Measurements from ENCODE around the gene SP8.

The SP8 gene

DNA sequence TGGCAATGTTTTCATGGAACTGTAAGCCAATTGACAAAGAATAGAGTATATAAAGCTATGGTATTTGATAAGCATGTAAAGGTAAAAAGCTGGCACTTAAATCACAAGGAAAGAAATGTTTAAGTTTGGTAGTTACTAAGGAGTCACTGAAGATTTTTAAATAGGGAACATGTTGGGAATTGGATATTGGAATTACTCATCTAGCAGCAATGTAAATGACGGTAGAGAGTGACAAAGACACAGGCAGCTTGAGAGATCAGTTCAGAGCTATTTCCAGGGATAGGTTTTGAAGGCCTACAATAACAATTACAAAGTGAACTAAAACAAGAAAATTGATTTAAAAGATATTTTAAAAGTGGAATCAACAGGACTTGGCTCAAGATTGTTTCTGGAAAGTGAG lies 36.8 kb downstream of the SP8 start:
- DNase-seq (ENCODE audit: low spot score) = no peak

DNA sequence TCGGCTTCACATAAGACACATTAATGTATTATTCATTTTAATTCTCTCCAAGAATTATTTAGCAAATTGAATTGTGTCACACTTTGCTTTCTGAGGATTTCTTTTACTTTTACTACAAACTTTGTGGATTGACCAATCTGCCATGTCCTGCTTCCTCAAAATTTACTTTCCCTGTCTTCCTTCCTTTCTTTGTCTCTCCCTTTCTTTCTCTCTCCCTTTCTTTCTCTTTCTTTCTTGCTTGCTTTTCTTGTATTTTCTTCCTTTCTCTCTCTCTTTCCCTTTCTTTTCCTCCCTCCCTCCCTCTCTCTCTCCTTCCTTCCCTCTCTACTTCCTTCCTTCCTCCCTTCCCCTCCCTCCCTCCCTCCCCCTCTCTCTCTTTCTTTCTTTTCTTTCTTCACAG lies 37.8 kb downstream of the SP8 start:
- no peak for DNase-seq (ENCODE audit: low spot score)

DNA sequence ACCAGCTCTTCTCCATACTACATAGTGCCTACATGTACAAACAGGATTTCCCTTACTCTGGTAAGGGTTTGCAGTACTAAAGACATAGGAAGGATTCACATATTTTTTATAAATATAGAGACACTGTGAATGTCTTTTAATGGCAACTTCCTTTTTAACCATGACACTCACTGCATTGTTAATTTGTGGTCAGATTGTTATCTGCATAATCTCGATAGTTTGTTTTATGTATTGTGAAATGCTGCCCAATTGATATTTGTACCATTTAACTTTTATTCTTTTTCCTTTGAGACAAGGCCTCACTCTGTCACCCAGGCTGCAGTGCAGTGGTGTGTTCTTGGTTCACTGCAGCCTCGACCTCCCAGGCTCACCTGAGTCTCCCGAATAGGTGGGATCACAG lies 39.7 kb downstream of the SP8 start:
- DNase-seq (ENCODE audit: low spot score) = no peak

DNA sequence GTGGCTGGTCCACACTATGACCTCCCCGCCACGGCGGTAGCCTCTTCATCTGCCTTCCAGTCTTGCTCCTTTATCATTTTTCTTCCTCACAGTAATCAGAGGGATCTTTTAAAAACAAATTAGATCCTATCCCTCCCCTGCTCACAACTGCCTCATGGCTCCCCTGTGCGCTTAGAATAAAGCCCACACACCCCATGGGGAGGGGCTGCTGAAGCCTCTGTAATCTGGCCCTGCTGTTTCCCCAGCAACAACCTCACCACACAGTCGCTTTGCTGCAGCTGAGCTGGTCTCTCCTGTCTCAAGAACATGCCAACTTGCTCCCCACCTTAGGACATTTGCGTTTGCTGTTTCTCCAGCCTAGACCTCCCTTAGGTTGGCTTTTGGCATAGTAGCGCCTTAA lies 41.0 kb downstream of the SP8 start:
- DNase-seq (ENCODE audit: low spot score) = no peak

DNA sequence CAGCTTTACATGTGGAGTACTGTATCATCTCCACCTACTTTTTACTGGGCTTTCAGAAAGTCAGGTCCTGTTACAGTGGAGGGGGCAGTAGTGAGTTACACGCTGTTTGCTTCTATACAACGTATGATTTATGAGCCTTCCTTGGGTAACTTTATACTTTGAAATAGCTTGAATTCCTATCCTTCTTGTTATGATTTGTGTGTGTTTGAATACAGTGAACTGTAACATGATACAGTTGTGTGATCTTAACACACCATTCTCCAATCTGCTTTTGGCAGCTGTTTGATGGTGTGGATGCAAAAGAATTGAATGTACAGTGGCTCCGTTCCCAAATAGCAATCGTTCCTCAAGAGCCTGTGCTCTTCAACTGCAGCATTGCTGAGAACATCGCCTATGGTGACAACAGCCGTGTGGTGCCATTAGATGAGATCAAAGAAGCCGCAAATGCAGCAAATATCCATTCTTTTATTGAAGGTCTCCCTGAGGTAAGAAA lies 41.7 kb downstream of the SP8 start:
- no peak for DNase-seq (ENCODE audit: low spot score)

DNA sequence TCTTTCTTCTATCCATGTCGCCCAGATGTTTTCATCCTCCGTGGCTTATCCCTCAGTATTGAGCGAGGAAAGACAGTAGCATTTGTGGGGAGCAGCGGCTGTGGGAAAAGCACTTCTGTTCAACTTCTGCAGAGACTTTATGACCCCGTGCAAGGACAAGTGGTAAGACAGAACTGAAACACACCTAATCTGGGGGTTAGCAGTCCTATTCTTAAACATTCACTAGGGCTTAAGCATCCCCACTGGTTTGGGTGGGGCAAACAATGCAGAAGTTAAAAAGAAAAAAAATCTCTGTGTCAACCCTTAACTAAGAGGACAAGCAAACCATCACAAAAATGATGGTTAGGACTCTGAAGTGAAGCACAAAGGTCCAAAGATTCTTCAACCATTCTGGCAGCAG lies 43.8 kb downstream of the SP8 start:
- no peak for DNase-seq (ENCODE audit: low spot score)

DNA sequence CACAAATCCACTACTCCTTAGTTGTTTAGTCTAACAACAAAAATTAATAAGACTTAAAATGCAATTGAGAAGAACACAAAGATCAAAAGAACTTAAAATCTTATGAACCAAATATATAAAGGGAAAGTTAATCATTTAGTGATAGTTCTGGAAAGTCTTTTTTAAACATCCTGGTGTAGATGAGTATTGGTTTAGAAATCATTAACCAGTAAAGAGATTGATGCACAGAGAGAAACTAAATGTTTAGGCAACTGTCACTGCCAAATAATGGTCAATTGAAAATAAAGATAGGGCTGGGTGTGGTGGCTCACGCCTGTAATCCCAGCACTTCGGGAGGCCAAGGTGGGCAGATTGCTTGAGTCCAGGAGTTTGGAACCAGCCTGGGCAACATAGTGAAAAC lies 44.9 kb downstream of the SP8 start:
- no peak for DNase-seq (ENCODE audit: low spot score)

DNA sequence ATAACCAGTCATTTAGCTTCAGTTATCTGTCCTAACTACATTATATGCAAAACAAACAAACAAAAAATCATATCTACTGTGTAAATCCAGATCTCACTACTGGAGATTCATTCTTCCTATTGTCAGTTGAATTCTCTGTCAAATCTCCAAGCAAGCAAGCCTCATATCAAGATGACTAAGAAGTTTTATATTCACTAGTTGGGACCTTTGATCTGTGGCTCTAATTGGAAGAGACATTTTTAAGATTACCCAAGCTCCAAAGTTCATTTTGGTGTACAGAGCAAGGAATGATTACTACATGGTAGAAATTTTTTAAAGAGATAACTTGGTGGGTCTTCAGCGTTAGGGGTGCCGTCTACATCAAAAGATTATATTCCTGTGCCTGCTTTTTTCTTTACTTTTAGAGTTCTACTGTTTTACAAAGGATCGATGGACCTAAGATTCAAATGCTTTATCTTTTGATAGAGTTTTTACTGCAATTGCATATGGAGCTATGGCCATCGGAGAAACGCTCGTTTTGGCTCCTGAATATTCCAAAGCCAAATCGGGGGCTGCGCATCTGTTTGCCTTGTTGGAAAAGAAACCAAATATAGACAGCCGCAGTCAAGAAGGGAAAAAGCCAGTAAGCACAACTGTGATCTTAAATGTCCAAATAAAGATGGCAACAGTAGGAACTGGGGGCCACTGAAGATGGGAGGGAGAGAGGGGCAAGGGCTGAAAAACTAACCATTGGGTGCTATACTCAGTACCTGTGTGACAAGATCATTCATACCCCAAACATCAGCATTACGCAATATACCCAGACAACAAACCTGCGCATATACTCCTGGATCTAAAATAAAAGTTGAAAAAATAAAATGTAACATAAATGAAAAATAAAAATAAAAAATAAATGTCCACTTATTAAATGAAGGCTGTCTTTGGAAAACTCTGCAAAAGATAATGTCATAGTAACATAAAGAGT lies 47.9 kb downstream of the SP8 start:
- peak; percentile 64 for DNase-seq (ENCODE audit: low spot score)

DNA sequence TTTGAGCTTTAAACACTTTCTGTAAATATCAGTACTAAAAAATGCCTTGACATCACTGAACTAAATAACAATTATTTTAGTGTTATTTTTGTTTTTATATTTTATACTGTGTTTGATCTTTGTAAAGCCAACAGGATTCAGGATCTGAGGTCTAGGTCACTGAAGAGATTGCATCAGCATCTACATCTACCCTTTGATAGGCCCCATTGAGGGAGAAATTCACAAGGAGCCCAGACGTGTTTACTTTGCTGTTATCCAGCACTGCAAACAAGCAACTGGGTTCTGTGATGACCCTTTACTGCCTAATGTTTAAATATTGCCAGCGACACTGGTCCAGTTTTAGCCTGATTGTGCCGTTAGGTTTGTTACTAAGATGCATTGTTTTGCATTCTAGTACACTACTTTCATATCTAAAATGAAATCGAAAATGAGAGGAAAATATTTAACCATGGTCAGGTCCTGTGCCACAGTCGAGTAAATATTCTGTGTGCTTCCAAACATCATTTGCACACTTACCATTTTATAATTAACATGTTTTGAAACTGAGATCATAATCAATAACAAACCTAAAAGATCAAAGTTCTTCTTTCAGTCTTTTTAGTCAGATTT lies 48.7 kb downstream of the SP8 start:
- DNase-seq (ENCODE audit: low spot score) = no peak

DNA sequence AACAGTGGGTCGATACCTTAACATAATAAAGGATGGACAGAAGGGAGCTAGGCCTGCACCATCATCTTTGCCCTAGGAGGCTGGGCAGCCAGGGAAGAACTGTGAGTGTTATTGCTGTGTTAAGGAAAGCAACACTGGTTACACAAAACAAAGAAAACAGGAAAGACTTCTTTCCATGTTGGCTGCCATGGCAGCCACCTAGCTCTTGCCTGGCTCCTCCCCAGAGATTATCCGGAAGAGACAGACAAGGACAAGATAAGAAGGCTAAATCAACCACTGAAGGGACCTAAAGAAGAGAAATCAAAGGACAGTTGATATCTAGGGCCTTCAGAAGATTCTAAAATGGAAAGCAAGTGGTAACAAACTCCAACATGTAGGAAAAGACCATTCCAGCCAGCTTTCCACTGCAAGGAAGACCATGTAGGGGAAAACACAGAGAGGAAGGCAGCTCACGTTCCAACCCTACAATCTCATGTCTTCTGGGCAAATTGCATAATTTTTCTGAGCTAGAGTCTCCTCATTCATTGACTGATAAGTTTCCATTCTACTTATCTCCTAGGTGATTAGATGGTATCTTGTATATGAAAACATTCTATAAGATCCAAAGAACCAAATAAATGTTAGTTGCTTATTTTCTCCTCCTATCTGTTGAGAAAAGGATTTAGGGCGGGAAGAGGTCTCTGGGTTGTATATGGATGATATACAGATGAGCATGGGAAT lies 51.2 kb downstream of the SP8 start:
- no peak for DNase-seq (ENCODE audit: low spot score)

All from LoVo (cell line).